HG02759 (cell line): ENCODE results near the gene TMEM178B.

Experiments used
- ATAC-seq: cut with Tn5 transposase; IDR thresholded peaks from one replicate; pipeline ENCODE4 v1.9.1; 2021; ENCODE audit warnings: mild to moderate bottlenecking, moderate library complexity; ENCODE audit not compliant: unreplicated experiment

Gene TMEM178B

DNA sequence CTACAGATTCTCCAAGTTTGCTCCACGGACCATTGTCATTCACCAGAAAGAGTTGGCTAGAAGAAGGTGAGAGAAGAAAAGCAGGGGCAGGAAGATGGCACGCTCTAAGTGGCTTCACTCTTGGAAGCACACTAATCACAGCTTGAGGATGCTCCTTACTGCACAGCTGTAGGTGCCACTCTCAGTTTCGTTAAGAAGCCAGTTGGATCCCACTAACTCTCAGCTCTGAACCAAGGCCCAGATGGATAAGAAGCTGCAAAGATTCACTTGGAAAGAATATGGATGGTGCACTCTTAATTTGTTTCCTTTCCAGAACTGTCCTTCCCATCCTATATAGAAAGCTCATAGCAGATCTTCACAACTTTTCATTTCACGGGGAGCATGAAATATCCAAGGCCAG is 382.8 kb downstream of the TMEM178B start:
- no peak for ATAC-seq

DNA sequence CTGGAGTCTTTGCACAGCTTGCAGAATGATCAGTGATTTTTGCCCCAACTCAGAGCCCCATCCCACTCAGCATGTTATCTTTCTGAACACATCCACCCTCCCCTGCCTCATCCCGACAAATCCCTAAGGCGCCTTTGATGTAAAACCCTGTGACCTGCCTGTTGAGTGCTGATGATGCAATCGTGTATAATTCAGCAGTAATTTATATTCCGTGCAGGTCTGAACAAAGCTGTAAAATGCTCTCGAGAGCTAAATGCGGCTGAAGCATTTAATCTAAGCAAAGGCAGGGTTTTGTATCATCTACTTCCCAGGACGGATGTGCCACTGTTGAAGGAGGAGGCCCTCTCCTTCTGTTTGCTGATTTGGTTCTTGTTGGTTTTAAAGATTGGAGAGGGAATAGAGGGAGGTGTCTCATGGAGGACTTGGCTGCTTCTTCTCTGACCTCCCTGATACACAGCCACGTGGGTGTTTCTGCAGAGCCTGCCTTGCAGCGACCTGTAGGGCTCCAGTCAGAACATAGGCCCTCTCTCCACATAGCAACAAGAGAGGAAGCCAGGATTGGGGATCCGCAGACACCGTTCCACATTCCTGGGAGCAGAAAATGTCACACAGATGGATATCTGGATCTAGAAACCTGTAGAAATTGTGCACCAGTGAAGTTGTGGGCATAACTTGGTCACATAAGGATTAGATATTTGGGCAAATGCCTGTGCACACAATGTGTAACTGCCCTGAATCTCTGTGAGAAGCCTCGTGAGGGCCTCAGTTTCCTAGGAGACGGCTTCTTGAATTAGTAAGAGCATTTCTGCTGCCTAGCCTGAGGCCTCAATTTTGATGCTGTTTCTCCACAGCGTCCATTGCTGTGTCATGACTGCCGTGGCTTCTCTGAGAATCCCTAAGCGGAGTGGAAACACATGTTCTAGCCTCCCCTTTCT is 387.2 kb downstream of the TMEM178B start:
- no peak for ATAC-seq

DNA sequence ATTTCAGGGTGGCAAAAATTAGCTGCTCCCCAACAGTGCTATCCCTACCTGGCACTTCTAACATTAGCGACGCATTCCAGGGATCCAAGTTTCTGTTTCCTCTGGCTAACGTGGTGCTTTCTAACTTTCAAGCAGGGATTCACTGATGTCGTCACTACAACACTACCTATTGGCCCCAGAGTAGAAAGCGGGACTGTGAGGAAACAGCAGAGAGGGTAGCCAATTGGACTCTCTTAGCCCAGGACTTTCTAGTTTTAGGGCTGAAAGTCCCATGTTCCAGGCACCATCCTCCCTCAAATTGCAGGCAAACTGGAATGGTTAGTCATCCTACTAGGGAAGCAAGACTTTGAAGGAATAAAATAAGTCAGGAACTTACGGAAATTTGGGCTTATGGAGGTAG is 388.1 kb downstream of the TMEM178B start:
- no peak for ATAC-seq

DNA sequence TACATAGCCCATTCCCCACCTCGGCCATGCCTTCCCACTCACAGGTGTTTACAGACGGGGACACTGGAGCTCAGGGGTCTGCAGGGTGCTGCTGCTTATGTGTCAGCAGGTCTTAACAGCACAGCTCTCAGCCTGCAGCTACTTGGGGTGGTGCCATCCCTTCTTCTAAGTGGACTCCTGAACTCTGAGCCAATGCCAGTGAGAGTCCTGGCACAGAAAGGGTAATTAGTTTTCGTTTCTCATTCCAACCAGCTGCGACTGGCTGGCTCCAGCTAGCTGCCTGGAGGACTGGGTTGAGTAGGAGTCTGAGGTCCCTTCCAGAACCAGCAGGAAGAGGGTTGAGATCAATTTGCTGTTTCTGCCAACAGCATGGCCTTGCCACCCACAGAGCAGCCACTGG is 389.1 kb downstream of the TMEM178B start:
- ATAC-seq = no peak

DNA sequence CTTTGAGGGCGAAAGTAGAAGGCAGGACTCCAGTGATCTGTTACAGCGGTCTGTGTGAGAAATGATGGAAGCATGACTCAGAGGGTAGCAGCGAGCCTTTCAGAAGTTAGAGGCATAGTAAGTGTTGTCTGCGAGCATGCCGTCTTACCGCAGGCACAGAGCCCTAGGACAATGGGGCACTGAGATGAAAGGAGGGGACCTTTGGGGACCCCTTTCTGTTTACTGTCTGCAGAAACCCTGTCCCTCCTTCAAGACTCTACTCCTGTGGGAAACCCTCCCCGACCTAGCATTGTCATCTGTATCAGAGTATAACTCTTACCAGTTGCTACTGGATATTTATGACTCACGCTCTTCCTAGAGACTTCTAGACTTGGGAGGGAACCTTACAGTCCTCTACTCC is 390.1 kb downstream of the TMEM178B start:
- no peak for ATAC-seq

DNA sequence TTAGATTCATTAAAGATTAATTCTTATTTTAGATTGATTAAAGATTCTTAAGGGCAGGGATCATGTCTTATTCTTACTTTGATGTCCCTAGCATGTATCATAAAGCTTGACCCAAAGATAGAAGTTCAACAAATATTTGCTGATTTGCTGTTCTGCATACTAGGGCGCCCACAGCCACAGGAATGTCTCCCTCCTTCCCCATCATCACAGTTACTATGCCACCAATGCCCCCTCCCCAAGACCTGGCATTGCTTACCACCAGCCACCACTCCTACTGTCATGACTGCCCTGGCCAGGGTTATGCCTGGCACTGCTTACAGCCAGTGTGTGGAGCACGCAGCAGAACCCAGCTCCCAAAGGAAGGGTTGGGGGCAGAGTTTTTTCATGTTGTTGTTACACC is 390.7 kb downstream of the TMEM178B start:
- ATAC-seq = no peak

DNA sequence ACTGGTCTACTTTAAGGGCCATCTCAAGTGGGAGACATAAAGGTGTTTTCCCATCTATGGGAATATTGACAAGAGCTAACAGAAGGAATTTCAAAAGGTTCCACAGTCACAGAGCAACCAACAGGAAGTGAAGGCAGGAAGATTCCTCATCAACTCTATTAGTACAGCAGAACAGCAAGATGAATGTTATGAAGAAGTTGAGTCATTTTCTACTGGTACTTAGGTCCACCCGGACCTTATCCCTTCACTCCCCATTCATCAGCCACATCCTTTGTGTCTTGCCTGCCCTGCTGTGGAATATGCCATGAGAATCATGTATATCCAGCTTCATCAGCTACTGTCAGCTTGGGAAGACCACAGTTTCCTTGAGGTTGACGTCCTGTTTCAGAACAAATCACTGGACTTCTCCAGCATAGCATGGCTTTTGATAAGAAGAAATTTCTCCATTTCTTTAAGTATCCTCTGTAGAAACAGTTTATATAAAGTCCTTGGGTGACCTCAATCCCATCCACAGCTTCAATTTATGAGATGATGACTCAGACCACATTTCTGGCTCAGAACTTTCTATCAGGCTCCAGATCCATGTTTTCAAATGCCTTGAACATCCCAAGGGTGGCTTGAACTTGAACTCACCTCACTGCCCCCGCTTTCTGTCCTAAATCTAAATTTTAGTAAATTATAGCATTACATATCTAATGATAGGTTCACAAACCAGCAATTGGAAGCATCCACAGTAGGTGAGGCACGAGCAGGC is 392.5 kb downstream of the TMEM178B start:
- ATAC-seq = no peak

DNA sequence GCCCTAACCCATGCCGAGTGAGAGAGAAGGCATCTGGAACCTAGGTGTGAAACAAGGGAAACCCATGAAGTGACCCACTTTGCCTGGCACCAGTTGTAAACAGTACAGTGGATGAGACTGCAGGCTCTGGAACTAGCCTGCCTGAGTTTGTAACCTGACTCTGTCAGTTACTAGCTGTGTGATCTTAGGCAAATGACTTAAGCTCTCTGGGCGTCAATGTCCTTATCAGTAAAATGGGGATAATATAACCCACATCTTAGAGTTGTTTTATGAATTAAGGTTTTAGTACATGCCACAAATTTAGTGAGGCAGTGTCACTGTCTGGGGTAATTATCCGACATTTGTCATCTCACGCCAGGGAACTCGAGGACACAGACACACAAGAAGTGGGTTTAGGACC is 394.5 kb downstream of the TMEM178B start:
- ATAC-seq = no peak

DNA sequence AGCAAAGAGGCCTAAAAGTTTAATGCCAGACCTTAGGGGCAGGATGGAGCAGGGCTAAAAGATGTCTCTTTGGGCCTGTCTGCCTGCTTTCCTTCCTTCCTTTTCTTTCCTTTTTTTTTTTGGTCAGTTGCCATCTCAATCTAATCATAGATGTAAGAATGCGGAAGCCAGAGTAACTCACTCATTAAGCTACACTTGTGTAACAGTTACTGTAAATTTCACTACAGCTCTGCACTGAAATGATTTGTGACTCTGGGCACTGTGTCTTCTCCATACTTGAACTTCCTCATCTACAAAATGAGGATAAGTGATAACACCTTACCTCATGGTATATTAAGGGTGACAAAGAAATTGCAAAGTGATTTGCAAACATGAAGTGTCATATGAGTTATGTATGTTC is 401.8 kb downstream of the TMEM178B start:
- ATAC-seq = no peak

DNA sequence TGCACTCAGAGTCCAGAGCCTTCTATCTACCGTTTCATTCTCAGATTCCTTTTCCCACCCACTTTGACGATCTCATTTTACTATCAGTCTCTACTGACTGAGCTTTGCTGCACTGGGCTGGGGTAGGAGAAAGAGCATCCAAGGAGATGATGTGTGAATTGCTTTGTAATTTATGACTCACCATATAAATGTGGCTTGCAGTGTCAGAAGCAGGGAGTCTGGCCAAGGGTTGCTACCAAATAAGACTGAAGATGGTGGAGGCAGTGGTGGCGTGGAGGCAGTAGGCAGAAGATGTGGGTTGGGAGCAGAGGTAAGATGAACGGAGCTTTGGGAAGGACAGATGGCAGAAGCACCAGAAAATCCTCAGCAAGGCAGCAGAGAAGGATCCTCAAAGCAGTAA is 404.0 kb downstream of the TMEM178B start:
- ATAC-seq = no peak

DNA sequence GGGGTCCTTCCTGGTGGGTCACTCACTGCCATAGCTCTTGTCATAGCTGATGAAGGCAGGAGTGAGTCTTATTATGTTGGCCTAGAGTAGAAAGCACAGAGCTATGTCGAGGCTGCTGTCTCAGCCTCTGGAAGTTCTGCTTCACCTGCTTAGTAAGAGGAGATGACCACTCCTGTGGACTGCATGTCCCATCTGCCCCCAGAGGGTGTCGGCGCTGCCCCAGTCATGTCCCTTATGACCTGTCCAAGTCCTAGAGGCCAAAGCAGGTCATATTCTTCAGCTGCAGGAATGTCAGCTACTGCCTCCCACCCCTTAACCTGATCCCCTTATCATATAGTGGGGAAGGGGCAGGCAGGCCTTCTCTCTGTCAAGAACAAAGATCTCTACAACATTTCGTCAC is 405.0 kb downstream of the TMEM178B start:
- ATAC-seq = no peak

DNA sequence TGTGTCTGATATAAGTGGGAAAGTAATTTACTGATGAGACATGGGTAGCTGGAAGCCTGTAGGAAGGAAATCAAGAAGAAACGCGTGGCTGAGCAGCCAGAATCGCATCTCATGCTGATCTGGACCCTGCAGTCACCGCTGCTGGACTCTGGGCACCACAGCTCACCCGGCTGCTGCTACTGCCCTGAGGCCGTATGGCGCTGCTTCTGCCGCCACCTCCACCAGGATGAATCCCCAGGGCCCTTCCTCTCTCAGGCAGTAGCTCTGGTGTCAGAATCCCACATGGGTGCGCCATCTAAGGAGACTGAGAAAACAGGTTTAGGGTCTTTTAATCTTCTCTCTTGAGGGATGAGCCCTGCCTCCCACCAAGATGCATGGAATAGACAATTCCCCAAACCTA is 407.1 kb downstream of the TMEM178B start:
- no peak for ATAC-seq

DNA sequence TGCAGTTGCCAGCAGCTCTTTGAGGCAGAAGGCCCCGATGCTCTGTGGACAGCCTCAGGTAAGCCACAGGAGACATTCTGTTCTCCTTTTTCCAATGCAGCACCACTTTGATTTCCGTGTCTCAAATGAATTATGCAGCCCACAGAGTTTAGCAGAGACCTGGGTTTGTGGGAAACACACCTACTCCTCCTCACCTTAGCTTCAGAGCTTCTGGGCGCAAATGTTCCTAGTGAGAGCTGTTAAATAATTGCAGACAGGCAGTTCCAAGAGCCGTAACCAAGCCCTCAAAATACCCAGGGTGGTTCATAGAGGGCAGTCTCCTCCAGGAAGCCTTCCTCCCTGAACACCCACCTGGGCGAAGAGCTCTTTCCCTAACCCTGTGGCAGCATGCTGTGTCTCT is 408.1 kb downstream of the TMEM178B start:
- ATAC-seq = no peak

DNA sequence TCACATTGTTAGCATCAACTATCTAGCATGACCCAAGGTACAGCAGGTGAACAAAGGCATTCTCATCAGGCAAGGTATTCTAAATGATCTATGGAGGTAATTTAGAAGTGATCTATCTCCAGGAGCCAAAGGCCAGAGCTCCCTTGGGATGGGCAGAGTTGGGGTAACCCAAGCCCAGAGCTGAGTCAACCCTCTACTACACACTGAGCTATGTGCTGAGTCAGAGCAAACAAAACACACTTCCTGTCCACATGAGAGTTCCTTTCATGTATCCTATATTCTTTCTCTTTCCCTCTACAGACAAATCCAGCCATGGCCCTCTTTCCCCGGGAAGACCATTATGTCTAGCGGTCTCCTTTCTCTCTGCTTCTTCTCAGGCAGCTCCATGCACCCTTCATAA is 409.2 kb downstream of the TMEM178B start:
- peak; percentile 47 for ATAC-seq

DNA sequence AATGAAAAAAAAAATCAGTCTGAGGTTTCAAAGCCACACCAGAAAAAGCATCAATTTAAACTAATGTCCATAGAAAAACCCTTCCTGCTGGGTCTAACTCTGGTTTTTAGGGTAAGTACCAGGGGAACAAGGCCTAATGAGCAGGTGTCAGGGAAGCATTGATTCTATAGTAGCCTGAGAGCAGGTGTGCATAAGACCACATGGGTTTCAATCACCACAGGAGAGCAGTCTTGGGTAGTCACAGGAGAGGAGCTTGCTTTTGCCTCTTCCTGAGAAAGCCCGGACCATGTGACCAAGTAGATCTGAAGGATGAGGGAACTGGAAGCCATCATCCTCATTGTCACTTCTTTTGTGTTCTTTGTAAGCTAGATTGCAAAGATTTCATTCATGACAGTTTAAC is 411.0 kb downstream of the TMEM178B start:
- no peak for ATAC-seq

DNA sequence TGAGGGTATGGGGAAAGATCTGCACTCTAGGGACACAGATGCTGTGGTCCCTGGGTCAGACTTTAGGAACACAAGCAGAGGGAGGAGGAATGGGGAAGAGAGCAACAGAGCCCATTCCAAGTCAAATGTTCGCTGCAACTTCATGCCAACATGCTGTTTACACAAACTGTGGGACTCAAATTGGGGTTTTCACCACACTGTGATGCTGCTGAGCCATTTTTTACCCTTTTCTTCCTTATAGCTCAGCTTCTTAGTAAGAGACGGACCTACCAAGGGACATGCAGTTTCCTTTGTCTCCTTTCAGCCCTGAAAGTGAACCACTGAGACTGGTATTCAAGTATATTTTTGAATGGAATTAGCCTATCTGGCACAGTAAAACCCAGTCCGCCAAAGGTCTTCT is 413.1 kb downstream of the TMEM178B start:
- no peak for ATAC-seq

DNA sequence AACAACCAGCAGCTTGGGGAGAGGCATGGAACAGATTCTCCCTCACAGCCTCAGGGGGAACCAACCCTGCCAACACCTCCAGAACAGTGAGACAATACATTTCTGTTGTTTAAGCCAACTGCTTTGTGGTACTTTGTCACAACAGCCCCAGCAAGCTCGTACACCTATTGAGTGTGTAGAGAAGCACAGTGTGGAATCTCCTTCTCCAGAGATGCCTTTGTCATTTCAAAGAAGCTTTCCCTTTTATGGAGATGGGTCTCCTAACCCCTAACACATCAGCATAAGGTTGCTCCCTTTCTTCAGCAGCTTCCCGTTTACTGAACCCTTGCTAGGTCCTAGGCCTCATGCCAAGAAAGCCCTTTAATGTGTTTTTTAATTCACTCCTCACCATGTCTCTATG is 416.6 kb downstream of the TMEM178B start:
- ATAC-seq = no peak

DNA sequence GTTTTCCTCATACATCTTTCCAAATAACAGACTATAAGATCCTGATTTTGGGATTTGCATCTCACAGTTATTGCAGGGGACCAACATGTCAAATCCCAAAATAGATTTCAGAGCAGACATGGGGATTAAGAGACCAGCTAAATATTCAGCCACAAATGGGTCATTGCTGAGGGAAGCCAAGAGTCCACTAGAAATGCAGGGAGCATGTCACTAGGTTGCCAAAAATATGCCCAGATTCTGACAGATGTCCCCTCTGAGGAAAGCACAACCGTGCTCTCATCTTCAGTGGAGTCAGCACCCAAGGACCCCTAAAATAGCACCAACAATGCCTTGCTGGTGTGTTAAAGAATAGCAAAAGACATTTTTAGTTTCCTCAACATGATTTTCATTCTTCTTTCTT is 421.2 kb downstream of the TMEM178B start:
- ATAC-seq = no peak

DNA sequence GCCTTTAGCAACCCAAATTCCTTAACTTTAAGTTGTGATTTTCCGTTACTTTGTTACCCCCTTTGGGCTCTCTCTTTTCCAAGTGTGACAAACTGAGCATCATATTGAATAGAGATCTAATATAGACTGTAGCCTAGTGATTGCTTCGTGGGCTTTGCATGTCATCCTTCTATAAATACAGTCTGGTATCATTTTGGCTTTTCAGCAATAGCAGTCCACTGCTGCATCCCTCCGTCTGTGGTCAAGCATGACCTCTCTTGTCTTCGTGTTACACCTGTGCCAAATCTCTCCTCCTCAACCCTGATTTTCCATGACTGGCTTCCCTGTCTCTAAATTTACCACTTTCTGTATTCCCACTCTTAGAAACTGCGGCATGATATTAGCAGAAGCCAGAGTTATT is 423.5 kb downstream of the TMEM178B start:
- no peak for ATAC-seq

DNA sequence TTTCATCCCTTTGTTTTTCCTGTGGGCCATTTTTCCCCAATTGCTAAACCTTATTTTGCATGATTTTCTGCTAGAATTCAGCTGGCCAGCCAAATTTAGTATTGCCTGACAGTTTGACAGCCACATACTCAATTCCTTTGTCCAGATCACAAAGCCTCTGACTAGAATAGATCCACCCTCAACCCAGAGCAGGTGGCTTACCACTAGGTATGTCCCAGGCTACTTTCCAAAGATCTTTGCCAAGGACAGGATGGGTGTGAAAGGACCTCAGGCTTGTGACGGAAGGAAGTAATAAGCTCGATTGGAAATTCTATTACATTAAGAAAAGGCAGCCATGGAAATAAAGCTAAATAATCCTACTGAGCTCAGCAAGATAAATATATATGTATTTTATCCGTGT is 426.7 kb downstream of the TMEM178B start:
- ATAC-seq = no peak

DNA sequence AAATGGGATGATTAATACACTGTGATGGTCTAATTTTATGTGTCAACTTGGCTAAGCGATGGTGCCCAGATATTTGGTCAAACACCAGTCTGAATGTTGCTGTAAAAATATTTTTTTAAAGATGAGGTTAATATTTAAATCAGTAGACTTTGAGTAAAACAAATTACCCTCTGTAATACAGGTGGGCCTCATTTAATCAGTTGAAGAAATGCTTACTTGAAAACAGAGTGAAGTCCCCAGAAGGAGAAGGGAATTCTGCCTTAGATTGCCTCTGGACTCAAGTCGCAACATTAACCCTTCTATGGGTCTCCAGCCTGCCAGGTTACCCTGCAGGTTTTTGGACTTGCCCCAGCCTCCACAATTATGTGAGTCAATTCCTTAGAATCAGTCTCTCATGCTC is 427.6 kb downstream of the TMEM178B start:
- no peak for ATAC-seq

DNA sequence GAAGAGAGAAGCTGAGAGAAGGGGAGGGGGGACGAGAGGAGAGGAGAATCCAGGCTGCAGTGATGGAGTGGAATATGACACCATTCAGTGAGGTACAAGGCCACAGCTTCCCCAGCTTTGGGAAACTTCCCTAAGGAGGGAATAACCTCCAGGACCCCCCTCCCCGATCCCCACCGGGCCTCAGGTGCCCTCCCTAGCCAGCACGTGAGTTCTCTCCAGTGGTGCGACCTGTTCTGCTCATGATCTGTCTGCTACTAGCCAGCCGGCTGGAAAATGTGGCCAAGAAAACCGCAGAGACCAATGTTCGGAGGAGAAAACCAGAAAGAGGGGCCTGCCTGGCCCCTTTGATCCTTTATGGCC is 437.4 kb downstream of the TMEM178B start:
- ATAC-seq = no peak
